Measurements from ENCODE around the gene DOC2B.
A peak's percentile ranks its signal among the peaks of the same experiment; 100 is the strongest.

Gene DOC2B

GRCh38 chr17:143785-144281 lies 37.6 kb downstream of the DOC2B start (continued):
- no peak for TF ChIP-seq ZNF776 (tag by site-specific recombination; IDR thresholded peaks at IDR 0.05; ENCODE audit: borderline replicate concordance)
- TF ChIP-seq ZNF76 (tag by site-specific recombination; IDR thresholded peaks at IDR 0.05; ENCODE audit: borderline replicate concordance, low read depth), result no peak
- TF ChIP-seq ZFP41 (tag by site-specific recombination; IDR thresholded peaks at IDR 0.05; ENCODE audit: borderline replicate concordance), result no peak
- TF ChIP-seq ZNF560 (tag by site-specific recombination; IDR thresholded peaks at IDR 0.05; ENCODE audit: borderline replicate concordance), result no peak
- TF ChIP-seq BCL11B (tag by site-specific recombination; IDR thresholded peaks at IDR 0.05; ENCODE audit: low read depth), result no peak
- peak; percentile 74; the same call in 1 of the 2 replicates for TF ChIP-seq KLF10 (tag by site-specific recombination; IDR thresholded peaks at IDR 0.05)
- TF ChIP-seq ZNF280C (tag by site-specific recombination; IDR thresholded peaks at IDR 0.05), result no peak
- TF ChIP-seq KLF9 (tag by site-specific recombination; IDR thresholded peaks at IDR 0.05; ENCODE audit: low read depth), result no peak
- TF ChIP-seq, protein P1, sequence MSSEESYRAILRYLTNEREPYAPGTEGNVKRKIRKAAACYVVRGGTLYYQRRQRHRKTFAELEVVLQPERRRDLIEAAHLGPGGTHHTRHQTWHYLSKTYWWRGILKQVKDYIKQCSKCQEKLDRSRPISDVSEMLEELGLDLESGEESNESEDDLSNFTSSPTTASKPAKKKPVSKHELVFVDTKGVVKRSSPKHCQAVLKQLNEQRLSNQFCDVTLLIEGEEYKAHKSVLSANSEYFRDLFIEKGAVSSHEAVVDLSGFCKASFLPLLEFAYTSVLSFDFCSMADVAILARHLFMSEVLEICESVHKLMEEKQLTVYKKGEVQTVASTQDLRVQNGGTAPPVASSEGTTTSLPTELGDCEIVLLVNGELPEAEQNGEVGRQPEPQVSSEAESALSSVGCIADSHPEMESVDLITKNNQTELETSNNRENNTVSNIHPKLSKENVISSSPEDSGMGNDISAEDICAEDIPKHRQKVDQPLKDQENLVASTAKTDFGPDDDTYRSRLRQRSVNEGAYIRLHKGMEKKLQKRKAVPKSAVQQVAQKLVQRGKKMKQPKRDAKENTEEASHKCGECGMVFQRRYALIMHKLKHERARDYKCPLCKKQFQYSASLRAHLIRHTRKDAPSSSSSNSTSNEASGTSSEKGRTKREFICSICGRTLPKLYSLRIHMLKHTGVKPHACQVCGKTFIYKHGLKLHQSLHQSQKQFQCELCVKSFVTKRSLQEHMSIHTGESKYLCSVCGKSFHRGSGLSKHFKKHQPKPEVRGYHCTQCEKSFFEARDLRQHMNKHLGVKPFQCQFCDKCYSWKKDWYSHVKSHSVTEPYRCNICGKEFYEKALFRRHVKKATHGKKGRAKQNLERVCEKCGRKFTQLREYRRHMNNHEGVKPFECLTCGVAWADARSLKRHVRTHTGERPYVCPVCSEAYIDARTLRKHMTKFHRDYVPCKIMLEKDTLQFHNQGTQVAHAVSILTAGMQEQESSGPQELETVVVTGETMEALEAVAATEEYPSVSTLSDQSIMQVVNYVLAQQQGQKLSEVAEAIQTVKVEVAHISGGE (tag by site-specific recombination; conservative IDR thresholded peaks at IDR 0.05; ENCODE audit: low read depth), result no peak
- peak; percentile 39; the same call in 1 of the 2 replicates for TF ChIP-seq KLF8 (tag by site-specific recombination; IDR thresholded peaks at IDR 0.05)
- TF ChIP-seq MEIS1 (CRISPR knock-in tag; IDR thresholded peaks at IDR 0.05; ENCODE audit: borderline replicate concordance), result no peak
- TF ChIP-seq HOXD13 (CRISPR knock-in tag; IDR thresholded peaks at IDR 0.05; ENCODE audit: borderline replicate concordance), result no peak

DNA sequence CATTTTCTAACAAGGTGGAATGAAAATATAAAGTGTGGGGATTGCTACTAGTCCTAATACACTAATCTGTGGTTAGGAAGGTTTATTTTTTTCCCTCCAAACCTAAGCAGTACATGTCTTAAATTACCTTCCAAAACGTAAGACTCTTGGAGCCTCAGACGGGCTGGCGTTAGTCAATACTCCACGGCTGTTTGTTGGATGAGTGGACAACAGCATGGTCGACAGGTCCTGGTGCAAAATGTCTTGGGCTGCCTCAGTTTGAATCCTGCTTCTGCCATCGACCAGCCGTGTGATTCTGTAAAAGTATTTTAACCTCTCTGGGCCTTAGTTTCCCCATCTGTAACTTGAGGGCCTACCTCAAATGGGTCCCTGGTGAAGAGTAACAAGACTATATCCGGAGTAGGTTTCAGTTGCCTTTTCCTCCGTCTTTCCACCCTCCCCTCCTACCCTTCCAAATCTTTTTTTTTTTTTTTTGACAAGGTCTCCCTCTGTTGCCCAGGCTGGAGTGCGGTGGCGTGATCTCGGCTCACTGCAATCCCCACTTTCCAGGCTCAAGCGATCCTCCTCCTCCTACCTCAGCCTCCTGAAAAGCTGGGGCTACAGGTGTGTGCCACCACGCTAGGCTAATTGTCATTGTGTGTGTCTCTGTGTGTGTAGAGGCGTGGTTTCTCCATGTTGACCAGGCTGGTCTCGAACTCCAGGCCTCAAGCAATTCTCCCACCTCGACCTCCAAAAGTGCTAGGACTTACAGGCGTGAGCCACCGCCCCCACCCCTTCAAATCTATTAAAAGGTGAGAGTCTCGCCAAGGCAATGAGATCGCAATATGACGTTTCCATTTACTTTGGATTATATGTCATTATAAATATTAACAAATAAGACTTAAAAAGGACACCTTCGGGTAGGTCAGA lies 38.3 kb downstream of the DOC2B start:
- no peaks in the 10 kb centered on the region for H3K36me3 ChIP-seq (ENCODE audit: control insufficient read depth in 2 of 2, insufficient read depth in 1 of 2, low read length in 2 of 2)
- no peaks in the 10 kb centered on the region for H3K9me3 ChIP-seq (ENCODE audit: control insufficient read depth, insufficient read depth, low read depth, low read length)
- no peak overlapping the region for H3K4me3 ChIP-seq (ENCODE audit: low read depth, low read length)
- H3K4me1 ChIP-seq (ENCODE audit: control insufficient read depth, insufficient read depth, low read length), result no peaks in the 10 kb centered on the region
- no peak for TF ChIP-seq ZNF610 (tag by site-specific recombination; IDR thresholded peaks at IDR 0.05; ENCODE audit: borderline replicate concordance)
- no peak for TF ChIP-seq ZNF624 (tag by site-specific recombination; IDR thresholded peaks at IDR 0.05)
- TF ChIP-seq MEIS1 (CRISPR knock-in tag; IDR thresholded peaks at IDR 0.05; ENCODE audit: borderline replicate concordance), result no peak
- no peak for TF ChIP-seq GLIS1 (tag by site-specific recombination; IDR thresholded peaks at IDR 0.05)
- no peak for TF ChIP-seq ZNF677 (tag by site-specific recombination; IDR thresholded peaks at IDR 0.05)
- TF ChIP-seq, protein P2, sequence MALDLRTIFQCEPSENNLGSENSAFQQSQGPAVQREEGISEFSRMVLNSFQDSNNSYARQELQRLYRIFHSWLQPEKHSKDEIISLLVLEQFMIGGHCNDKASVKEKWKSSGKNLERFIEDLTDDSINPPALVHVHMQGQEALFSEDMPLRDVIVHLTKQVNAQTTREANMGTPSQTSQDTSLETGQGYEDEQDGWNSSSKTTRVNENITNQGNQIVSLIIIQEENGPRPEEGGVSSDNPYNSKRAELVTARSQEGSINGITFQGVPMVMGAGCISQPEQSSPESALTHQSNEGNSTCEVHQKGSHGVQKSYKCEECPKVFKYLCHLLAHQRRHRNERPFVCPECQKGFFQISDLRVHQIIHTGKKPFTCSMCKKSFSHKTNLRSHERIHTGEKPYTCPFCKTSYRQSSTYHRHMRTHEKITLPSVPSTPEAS (tag by site-specific recombination; IDR thresholded peaks at IDR 0.05), result no peak
- TF ChIP-seq ZBTB8A (tag by site-specific recombination; IDR thresholded peaks at IDR 0.05), result no peak
- TF ChIP-seq ZNF658 (tag by site-specific recombination; IDR thresholded peaks at IDR 0.05), result no peak
- no peak for TF ChIP-seq SCRT2 (tag by site-specific recombination; IDR thresholded peaks at IDR 0.05)
- TF ChIP-seq, protein P3, sequence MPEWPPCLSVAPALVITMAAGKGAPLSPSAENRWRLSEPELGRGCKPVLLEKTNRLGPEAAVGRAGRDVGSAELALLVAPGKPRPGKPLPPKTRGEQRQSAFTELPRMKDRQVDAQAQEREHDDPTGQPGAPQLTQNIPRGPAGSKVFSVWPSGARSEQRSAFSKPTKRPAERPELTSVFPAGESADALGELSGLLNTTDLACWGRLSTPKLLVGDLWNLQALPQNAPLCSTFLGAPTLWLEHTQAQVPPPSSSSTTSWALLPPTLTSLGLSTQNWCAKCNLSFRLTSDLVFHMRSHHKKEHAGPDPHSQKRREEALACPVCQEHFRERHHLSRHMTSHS (tag by site-specific recombination; IDR thresholded peaks at IDR 0.05), result no peak
- TF ChIP-seq ZNF654 (tag by site-specific recombination; IDR thresholded peaks at IDR 0.05; ENCODE audit: low read depth), result no peak
- ChIA-PET CTCF (interaction anchor here (0.6 to 2.1 kb wide), 2 partner anchors 269 to 557 kb away, joined by 3 to 7 read pairs; no protein-coding TSS in a partner anchor), POLR2A (interaction anchor here (0.6 to 0.7 kb wide), 2 partner anchors 424 to 837 kb away, joined by 4 to 6 read pairs; no protein-coding TSS in a partner anchor)
- no peak overlapping the region for H3K27ac ChIP-seq (ENCODE audit: extremely low read depth, low read depth, low read length)

Data from HEK293 (cell line).